GM23338 (cell line): ENCODE results near the gene CFAP410.

Source experiments
- CREB1 ChIP-seq: fragments of 250-450 bp; sonication (Bioruptor Pico); IDR thresholded peaks from 2 replicates; pipeline ENCODE4 v1.5.0; 2020; ENCODE audit warnings: low read depth, mild to moderate bottlenecking, moderate library complexity
- CTCF ChIP-seq, 2 experiments: fragments of 200-600 bp in 1 of 2; sonication (generic) in 1 of 2; conservative IDR thresholded peaks; 2 replicates each; pipeline versions ENCODE4 v1.5.1 to v1.6.1; 2016 to 2017; ENCODE audit warnings: antibody characterized with exemption in 2 of 2, low read depth in 2 of 2, mild to moderate bottlenecking in 2 of 2, moderate library complexity in 1 of 2
- ETS1 ChIP-seq: IDR thresholded peaks from 2 replicates; pipeline ENCODE4 v1.6.1; 2016; ENCODE audit warnings: antibody characterized with exemption
- EZH2 ChIP-seq: fragments of 200-600 bp; sonication (generic); IDR thresholded peaks from one replicate; pipeline ENCODE4 v1.8.0; 2017; ENCODE audit warnings: antibody characterized with exemption, mild to moderate bottlenecking, low read depth; ENCODE audit not compliant: unreplicated experiment
- EZH2phosphoT487 ChIP-seq: fragments of 200-600 bp; sonication (generic); IDR thresholded peaks from one replicate; pipeline ENCODE4 v1.8.1; 2018; ENCODE audit warnings: antibody characterized with exemption; ENCODE audit not compliant: unreplicated experiment
- JUNB ChIP-seq: IDR thresholded peaks from one replicate; pipeline ENCODE4 v1.6.1; 2016; ENCODE audit warnings: antibody characterized with exemption; ENCODE audit not compliant: unreplicated experiment
- POLR2AphosphoS5 ChIP-seq: IDR thresholded peaks from 2 replicates; pipeline ENCODE4 v1.6.1; 2016; ENCODE audit warnings: antibody characterized with exemption, low read depth
- REST ChIP-seq: IDR thresholded peaks from one replicate; pipeline ENCODE4 v1.6.1; 2018; ENCODE audit warnings: antibody characterized with exemption; ENCODE audit not compliant: unreplicated experiment
- STAT1 ChIP-seq: IDR thresholded peaks from one replicate; pipeline ENCODE4 v1.6.1; 2016; ENCODE audit warnings: antibody characterized with exemption; ENCODE audit not compliant: unreplicated experiment
- ZNF114 ChIP-seq: fragments of 250-450 bp; sonication (Bioruptor Pico); IDR thresholded peaks from 2 replicates; pipeline ENCODE4 v1.5.0; 2020; ENCODE audit warnings: mild to moderate bottlenecking, moderate library complexity
- ZNF331 ChIP-seq: fragments of 250-450 bp; sonication (Bioruptor Pico); IDR thresholded peaks from 2 replicates; pipeline ENCODE4 v1.5.0; 2020; ENCODE audit warnings: low read depth, mild to moderate bottlenecking, moderate library complexity

- TF ChIP-seq ZNF114 (CRISPR knock-in tag): no peak
- TF ChIP-seq CTCF (conservative IDR thresholded peaks at IDR 0.05; ENCODE audit: low read depth in 2 of 2): no peak
- no peak for TF ChIP-seq EZH2
- TF ChIP-seq POLR2AphosphoS5: no peak
- no peak for TF ChIP-seq EZH2phosphoT487
- TF ChIP-seq REST: no peak
- no peak for TF ChIP-seq STAT1
- no peak for TF ChIP-seq JUNB
- TF ChIP-seq ZNF331 (CRISPR knock-in tag): no peak
- no peak for TF ChIP-seq CREB1 (CRISPR knock-in tag)
- TF ChIP-seq ETS1: no peak
Measured at GRCh38 chr21:44384968-44385367, 45.8 kb upstream of the CFAP410 start.
